ENCODE data around the gene OAF.

GRCh38 chr11:120271672-120272071 lies 60.8 kb downstream of the OAF start:
- TF ChIP-seq POLR2A (IDR thresholded peaks at IDR 0.05) (no peak), POLR2AphosphoS5 (IDR thresholded peaks at IDR 0.05) (no peak), EP300 (IDR thresholded peaks at IDR 0.05) (no peak)
- TF ChIP-seq, protein P1, sequence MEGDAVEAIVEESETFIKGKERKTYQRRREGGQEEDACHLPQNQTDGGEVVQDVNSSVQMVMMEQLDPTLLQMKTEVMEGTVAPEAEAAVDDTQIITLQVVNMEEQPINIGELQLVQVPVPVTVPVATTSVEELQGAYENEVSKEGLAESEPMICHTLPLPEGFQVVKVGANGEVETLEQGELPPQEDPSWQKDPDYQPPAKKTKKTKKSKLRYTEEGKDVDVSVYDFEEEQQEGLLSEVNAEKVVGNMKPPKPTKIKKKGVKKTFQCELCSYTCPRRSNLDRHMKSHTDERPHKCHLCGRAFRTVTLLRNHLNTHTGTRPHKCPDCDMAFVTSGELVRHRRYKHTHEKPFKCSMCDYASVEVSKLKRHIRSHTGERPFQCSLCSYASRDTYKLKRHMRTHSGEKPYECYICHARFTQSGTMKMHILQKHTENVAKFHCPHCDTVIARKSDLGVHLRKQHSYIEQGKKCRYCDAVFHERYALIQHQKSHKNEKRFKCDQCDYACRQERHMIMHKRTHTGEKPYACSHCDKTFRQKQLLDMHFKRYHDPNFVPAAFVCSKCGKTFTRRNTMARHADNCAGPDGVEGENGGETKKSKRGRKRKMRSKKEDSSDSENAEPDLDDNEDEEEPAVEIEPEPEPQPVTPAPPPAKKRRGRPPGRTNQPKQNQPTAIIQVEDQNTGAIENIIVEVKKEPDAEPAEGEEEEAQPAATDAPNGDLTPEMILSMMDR (IDR thresholded peaks at IDR 0.05), result no peak
